ENCODE measurements around the gene NOG.

- TF ChIP-seq CTCF (IDR thresholded peaks at IDR 0.05; ENCODE audit: borderline replicate concordance, extremely low read depth, low read length, poor library complexity, severe bottlenecking) (no peak), EZH2 (IDR thresholded peaks at IDR 0.05; ENCODE audit: borderline replicate concordance, low read depth, low read length, severe bottlenecking) (no peak)
Measured at GRCh38 chr17:56570199-56570598, 23.3 kb upstream of the NOG start.
